Natural killer cell (primary cell): ENCODE results near the gene ZNF521. TPM values are rescaled to one million over a fixed set of nuclear protein-coding genes. Genes with fewer than 3 reads are reported as not detected.

Source experiments
- ATAC-seq, 3 donors: fragments of 150-1000 bp in 2 of 3; fragments of 200-7000 bp in 1 of 3; cut with Tn5 transposase; 1 replicate in 1 of 3; 2 replicates in 2 of 3; pipeline ENCODE4 v1.10.0; 2021; ENCODE audit warnings: mild to moderate bottlenecking in 2 of 3, moderate library complexity in 2 of 3
- DNase-seq, 2 donors: peaks; one replicate each; pipeline versions ENCODE4 v3.0.0 to v3.0.0-alpha.2; 2013 to 2021; ENCODE audit warnings: mixed read lengths in 1 of 2
- H3K27ac ChIP-seq: one replicate; pipeline ENCODE4 v1.5.1; 2013; ENCODE audit warnings: mild to moderate bottlenecking, low read length
- H3K27me3 ChIP-seq: one replicate; pipeline ENCODE4 v1.6.1; 2013; ENCODE audit warnings: low read length; ENCODE audit not compliant: control insufficient read depth, insufficient read depth
- H3K36me3 ChIP-seq: one replicate; pipeline ENCODE4 v1.6.1; 2013; ENCODE audit warnings: low read length; ENCODE audit not compliant: control insufficient read depth, insufficient read depth
- H3K4me1 ChIP-seq: one replicate; pipeline ENCODE4 v1.6.1; 2013; ENCODE audit warnings: low read length; ENCODE audit not compliant: control insufficient read depth, insufficient read depth
- H3K4me3 ChIP-seq: one replicate; pipeline ENCODE4 v1.5.1; 2013; ENCODE audit warnings: low read length
- H3K9me3 ChIP-seq: one replicate; pipeline ENCODE4 v1.6.1; 2013; ENCODE audit warnings: low read length; ENCODE audit not compliant: control insufficient read depth, insufficient read depth
- H3K27ac Mint-ChIP-seq, 2 donors: one replicate each; pipeline ENCODE4 v1.8.0; 2022; ENCODE audit warnings: mild to moderate bottlenecking in 2 of 2, mixed read lengths in 2 of 2, moderate library complexity in 1 of 2
- H3K27me3 Mint-ChIP-seq, 2 donors: one replicate each; pipeline ENCODE4 v1.8.0; 2022; ENCODE audit warnings: low read depth in 2 of 2, mixed read lengths in 2 of 2
- H3K36me3 Mint-ChIP-seq: one replicate; pipeline ENCODE4 v1.8.0; 2022; ENCODE audit warnings: mixed read lengths
- H3K4me1 Mint-ChIP-seq, 2 donors: one replicate each; pipeline ENCODE4 v1.8.0; 2022; ENCODE audit warnings: mixed read lengths in 2 of 2
- H3K4me3 Mint-ChIP-seq: one replicate; pipeline ENCODE4 v1.8.0; 2022; ENCODE audit warnings: mild to moderate bottlenecking, moderate library complexity, mixed read lengths
- H3K9me3 Mint-ChIP-seq, 2 donors: one replicate each; pipeline ENCODE4 v1.8.0; 2022; ENCODE audit warnings: mixed read lengths in 2 of 2
- CTCF ChIP-seq: fragments of 200-600 bp; IDR thresholded peaks from one replicate; pipeline ENCODE4 v1.8.0; 2022; ENCODE audit warnings: antibody characterized with exemption
- WGBS: methylation state at CpG from one replicate; pipeline ENCODE4 v1.1.7; 2013; ENCODE audit warnings: missing lambda C conversion rate; ENCODE audit not compliant: insufficient coverage; 5-methylcytosine and 5-hydroxymethylcytosine counted together
- intact Hi-C: fragments of 100-400 bp; cut with micrococcal nuclease; formaldehyde crosslinking; loops from one replicate; pipeline ENCODE4 v1.14.2; 2022
- total RNA-seq, 4 donors: library from RNA; stranded (reverse); fragments of 120-200 nt in 1 of 4; gene quantifications; one replicate each; pipeline versions ENCODE4 v1.2.3 to v1.2.4, GENCODE V29; 2013 to 2022

Gene ZNF521
- total RNA-seq, 3 donors from 2014 or later (not counting 1 experiment from before 2014, with no cell fraction given): 0.19 to 3.5 (median 0.54) TPM

GRCh38 chr18:25210622-25211021 lies 141.3 kb downstream of the ZNF521 start:
- Mint-ChIP-seq H3K4me1 (no peaks in the 10 kb centered on the region), H3K9me3 (no peaks in the 10 kb centered on the region), H3K36me3 (no peaks in the 10 kb centered on the region), H3K27me3 (no peaks in the 10 kb centered on the region), H3K27ac (no peak overlapping the region), H3K4me3 (no peak overlapping the region)
- H3K27ac ChIP-seq: no peak overlapping the region
- H3K4me3 ChIP-seq: no peak overlapping the region
- no peaks in the 10 kb centered on the region for H3K9me3 ChIP-seq
- DNase-seq: no peak
- ATAC-seq: no peak
- no peak for TF ChIP-seq CTCF
- intact Hi-C loops: no loop called here
- WGBS: 82% methylated on average over 3 of the region's 3 CpGs
- H3K36me3 ChIP-seq: no peaks in the 10 kb centered on the region
- H3K27me3 ChIP-seq: no peaks in the 10 kb centered on the region
- H3K4me1 ChIP-seq: no peaks in the 10 kb centered on the region

DNA sequence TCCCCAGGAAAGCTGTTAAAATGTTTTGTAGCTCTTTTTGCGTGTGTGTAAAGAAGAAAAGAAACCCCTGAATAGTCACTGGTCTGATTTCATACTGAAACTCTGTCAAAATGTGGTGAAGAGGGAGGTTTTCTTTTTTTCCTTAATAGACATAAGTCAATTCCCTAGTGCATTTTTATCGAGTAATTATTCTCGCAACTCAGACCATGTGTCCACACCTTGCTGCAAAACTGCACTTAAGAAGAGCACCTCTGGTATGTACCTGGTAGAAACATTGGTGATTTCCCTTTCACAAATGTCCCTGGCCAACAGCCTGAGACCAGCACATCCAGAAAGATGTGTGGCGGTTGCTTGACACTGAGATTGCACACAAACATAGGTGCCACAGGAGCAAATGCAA lies 159.9 kb downstream of the ZNF521 start:
- H3K9me3 ChIP-seq: no peaks in the 10 kb centered on the region
- no peak overlapping the region for H3K4me3 Mint-ChIP-seq
- H3K4me1 ChIP-seq: no peaks in the 10 kb centered on the region
- intact Hi-C loops: no loop called here
- H3K27ac Mint-ChIP-seq: no peak overlapping the region
- peaks cover 0 to 6% of the 10 kb centered on the region in 2 donors for H3K27me3 Mint-ChIP-seq
- WGBS: 72% methylated on average over 4 of the region's 4 CpGs
- H3K9me3 Mint-ChIP-seq: no peaks in the 10 kb centered on the region
- DNase-seq (no peak), ATAC-seq (no peak)
- H3K4me1 Mint-ChIP-seq: no peaks in the 10 kb centered on the region
- H3K27me3 ChIP-seq: no peaks in the 10 kb centered on the region
- no peak overlapping the region for H3K27ac ChIP-seq
- no peak for TF ChIP-seq CTCF
- H3K36me3 ChIP-seq: no peaks in the 10 kb centered on the region
- H3K4me3 ChIP-seq: no peak overlapping the region
- H3K36me3 Mint-ChIP-seq: no peaks in the 10 kb centered on the region

GRCh38 chr18:25190472-25190871 lies 161.5 kb downstream of the ZNF521 start:
- H3K9me3 Mint-ChIP-seq: no peaks in the 10 kb centered on the region
- no peak overlapping the region for H3K27ac Mint-ChIP-seq
- Histone ChIP-seq H3K9me3 (no peaks in the 10 kb centered on the region), H3K36me3 (no peaks in the 10 kb centered on the region), H3K4me3 (no peak overlapping the region), H3K4me1 (no peaks in the 10 kb centered on the region), H3K27ac (no peak overlapping the region), H3K27me3 (no peaks in the 10 kb centered on the region)
- no peaks in the 10 kb centered on the region for H3K36me3 Mint-ChIP-seq
- TF ChIP-seq CTCF: no peak
- intact Hi-C loops: no loop called here
- ATAC-seq: no peak
- WGBS: 34% methylated on average over 2 of the region's 3 CpGs
- no peaks in the 10 kb centered on the region for H3K4me1 Mint-ChIP-seq
- no peak overlapping the region for H3K4me3 Mint-ChIP-seq
- H3K27me3 Mint-ChIP-seq: peaks cover 3 to 11% of the 10 kb centered on the region in 2 donors
- DNase-seq: no peak

DNA sequence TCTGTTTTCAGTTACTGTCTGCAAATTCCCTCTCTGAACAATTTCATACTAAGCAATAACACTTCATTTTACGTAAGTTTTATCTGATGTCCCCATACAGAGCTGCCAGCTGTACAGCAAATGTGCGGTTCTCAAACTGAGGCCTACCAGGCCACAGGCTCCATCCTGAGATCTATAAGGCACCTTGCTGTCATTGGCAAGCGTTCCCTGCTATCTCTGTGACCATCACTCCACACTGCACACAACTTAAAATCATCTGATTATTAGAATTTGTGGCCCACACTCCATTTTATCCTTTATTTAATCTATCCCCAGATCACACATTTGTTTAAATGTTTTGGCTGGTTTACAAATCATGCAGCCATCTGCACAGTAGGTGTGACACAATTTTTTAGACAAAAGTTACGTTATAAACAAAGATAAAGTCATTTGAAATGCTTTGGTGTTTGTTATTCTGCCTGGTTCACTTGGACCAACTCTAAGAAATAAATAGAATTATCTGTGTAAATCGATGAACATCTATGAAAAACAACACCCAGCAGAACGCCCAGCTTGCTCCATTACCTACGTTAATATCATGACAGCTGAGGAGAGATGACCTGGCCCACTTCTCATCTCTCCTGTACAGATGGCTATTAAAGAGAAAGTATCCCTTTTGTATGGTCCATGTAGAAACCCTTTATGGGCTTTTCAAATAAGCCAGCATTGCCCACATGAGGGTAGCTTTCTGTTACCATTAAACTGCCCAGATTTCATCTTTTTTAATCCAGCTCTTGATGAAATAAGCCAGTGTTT lies 162.4 kb downstream of the ZNF521 start:
- no peaks in the 10 kb centered on the region for H3K9me3 ChIP-seq
- H3K36me3 ChIP-seq: no peaks in the 10 kb centered on the region
- Mint-ChIP-seq H3K4me1 (no peaks in the 10 kb centered on the region), H3K36me3 (no peaks in the 10 kb centered on the region), H3K4me3 (no peak overlapping the region), H3K27ac (no peak overlapping the region), H3K27me3 (peaks cover 5 to 20% of the 10 kb centered on the region in 2 donors), H3K9me3 (no peaks in the 10 kb centered on the region)
- TF ChIP-seq CTCF: no peak
- H3K27me3 ChIP-seq: no peaks in the 10 kb centered on the region
- WGBS: 79% methylated on average over 5 of the region's 7 CpGs
- H3K4me1 ChIP-seq: no peaks in the 10 kb centered on the region
- ATAC-seq (peak in 1 of 3 donors; percentile 55), DNase-seq (no peak)
- no peak overlapping the region for H3K4me3 ChIP-seq
- H3K27ac ChIP-seq: no peak overlapping the region
- intact Hi-C loops: no loop called here
